Activated CD4-positive, alpha-beta T cell treated with anti-CD3 and anti-CD28 coated beads, Interleukin-2, Interleukin-6, amounts not matched to agents 100 ng/mL and 50 ng/mL, durations not matched to agents 16 hours and 8 hours (primary cell): ENCODE results near the gene CYP4F22.
A peak's percentile ranks its signal among the peaks of the same experiment; 100 is the strongest.

ENCODE experiments used
- DNase-seq: peaks from one replicate; pipeline ENCODE4 v3.0.0-alpha.2; 2020

CYP4F22 gene

GRCh38 chr19:15538774-15539173 is 30.4 kb downstream of the CYP4F22 start:
- DNase-seq, result no peak

- DNase-seq, result no peak
Measured at GRCh38 chr19:15539638-15540037, 31.3 kb downstream of the CYP4F22 start.

- no peak for DNase-seq
Measured at GRCh38 chr19:15540435-15540834, 32.1 kb downstream of the CYP4F22 start.

GRCh38 chr19:15544283-15544682 is 36.0 kb downstream of the CYP4F22 start:
- no peak for DNase-seq

GRCh38 chr19:15544970-15545369 is 36.6 kb downstream of the CYP4F22 start:
- DNase-seq, result no peak

GRCh38 chr19:15548648-15549047 is 40.3 kb downstream of the CYP4F22 start:
- DNase-seq, result no peak

- DNase-seq, result no peak
Measured at GRCh38 chr19:15549581-15549980, 41.3 kb downstream of the CYP4F22 start.

- DNase-seq, result no peak
Measured at GRCh38 chr19:15550273-15550672, 41.9 kb downstream of the CYP4F22 start.

GRCh38 chr19:15550929-15551292 is 42.6 kb downstream of the CYP4F22 start:
- peak; percentile 13 for DNase-seq

- DNase-seq, result peak; percentile 68
Measured at GRCh38 chr19:15551293-15552004, 43.1 kb downstream of the CYP4F22 start.

GRCh38 chr19:15555021-15555420 is 46.7 kb downstream of the CYP4F22 start:
- DNase-seq, result no peak

- peak; percentile 98 for DNase-seq
Measured at GRCh38 chr19:15555759-15556633, 47.7 kb downstream of the CYP4F22 start.

- no peak for DNase-seq
Measured at GRCh38 chr19:15556634-15557181, 48.4 kb downstream of the CYP4F22 start.

- no peak for DNase-seq
Measured at GRCh38 chr19:15557223-15557622, 48.9 kb downstream of the CYP4F22 start.

- DNase-seq, result no peak
Measured at GRCh38 chr19:15562145-15562544, 53.8 kb downstream of the CYP4F22 start.

- no peak for DNase-seq
Measured at GRCh38 chr19:15562861-15563260, 54.5 kb downstream of the CYP4F22 start.

GRCh38 chr19:15563325-15563794 is 55.0 kb downstream of the CYP4F22 start:
- no peak for DNase-seq

- no peak for DNase-seq
Measured at GRCh38 chr19:15563931-15564330, 55.6 kb downstream of the CYP4F22 start.

GRCh38 chr19:15564534-15565168 is 56.3 kb downstream of the CYP4F22 start:
- no peak for DNase-seq

- DNase-seq, result no peak
Measured at GRCh38 chr19:15570420-15570819, 62.1 kb downstream of the CYP4F22 start.

GRCh38 chr19:15575406-15575805 is 67.1 kb downstream of the CYP4F22 start:
- DNase-seq, result no peak

GRCh38 chr19:15576526-15577156 is 68.3 kb downstream of the CYP4F22 start:
- DNase-seq, result no peak
